GM23338 (cell line): ENCODE results near the gene GAPVD1. TPM values are rescaled to one million over a fixed set of nuclear protein-coding genes. Genes with fewer than 3 reads are reported as not detected.
"Not testable (repeated sequence)": the region's sequence is repeated elsewhere in the genome, so short reads cannot be mapped to it uniquely, and the experiment has no call there.

Experiments
- ATAC-seq: fragments of 200-7000 bp; cut with Tn5 transposase; 3 replicates; pipeline ENCODE4 v1.9.1; 2020
- DNase-seq: peaks from one replicate; pipeline ENCODE4 v3.0.0-alpha.2; 2015; ENCODE audit warnings: low spot score
- H2AFZ ChIP-seq: fragments of 200-600 bp; sonication (generic); 2 replicates; pipeline ENCODE4 v1.8.0; 2016; ENCODE audit warnings: antibody characterized with exemption, mild to moderate bottlenecking, moderate library complexity
- H3F3A ChIP-seq: fragments of 200-600 bp; sonication (generic); replicated peaks from 2 replicates; pipeline ENCODE4 v1.8.0; 2017; ENCODE audit warnings: antibody characterized with exemption, mixed run types, low read depth
- H3K27ac ChIP-seq: fragments of 200-600 bp; sonication (generic); 2 replicates; pipeline ENCODE4 v1.6.1; 2016; ENCODE audit warnings: low read depth
- H3K27me3 ChIP-seq: fragments of 200-600 bp; sonication (generic); 2 replicates; pipeline ENCODE4 v1.8.0; 2016; ENCODE audit warnings: mild to moderate bottlenecking, mixed run types, moderate library complexity; ENCODE audit not compliant: insufficient read depth
- H3K36me3 ChIP-seq: fragments of 200-600 bp; sonication (generic); 2 replicates; pipeline ENCODE4 v1.8.0; 2016; ENCODE audit warnings: mild to moderate bottlenecking; ENCODE audit not compliant: insufficient read depth
- H3K4me1 ChIP-seq: fragments of 200-600 bp; sonication (generic); 2 replicates; pipeline ENCODE4 v1.8.0; 2016; ENCODE audit warnings: mild to moderate bottlenecking, moderate library complexity; ENCODE audit not compliant: insufficient read depth
- H3K4me2 ChIP-seq: fragments of 200-600 bp; sonication (generic); 2 replicates; pipeline ENCODE4 v1.7.1; 2017; ENCODE audit warnings: mixed run types
- H3K4me3 ChIP-seq: fragments of 200-600 bp; sonication (generic); 2 replicates; pipeline ENCODE4 v1.6.1; 2016; ENCODE audit warnings: mixed run types
- H3K79me2 ChIP-seq: fragments of 200-600 bp; sonication (generic); replicated peaks from 2 replicates; pipeline ENCODE4 v1.8.0; 2017; ENCODE audit warnings: mild to moderate bottlenecking; ENCODE audit not compliant: insufficient read depth
- H3K9me2 ChIP-seq: fragments of 200-600 bp; sonication (generic); 2 replicates; pipeline ENCODE4 v1.8.0; 2017; ENCODE audit not compliant: insufficient read depth
- H4K20me1 ChIP-seq: fragments of 200-600 bp; sonication (generic); replicated peaks from 2 replicates; pipeline ENCODE4 v1.8.0; 2017; ENCODE audit warnings: mild to moderate bottlenecking; ENCODE audit not compliant: insufficient read depth
- H3K27ac Mint-ChIP-seq: 2 replicates; pipeline ENCODE4 v1.8.0; 2020; ENCODE audit warnings: inconsistent platforms, mild to moderate bottlenecking, moderate library complexity, mixed read lengths
- H3K27me3 Mint-ChIP-seq: 3 replicates; pipeline ENCODE4 v1.8.0; 2022; ENCODE audit warnings: low read depth, mild to moderate bottlenecking, moderate library complexity, mixed read lengths, inconsistent platforms; ENCODE audit not compliant: insufficient read depth, poor library complexity
- H3K36me3 Mint-ChIP-seq: 3 replicates; pipeline ENCODE4 v1.8.0; 2021; ENCODE audit warnings: low read depth, mild to moderate bottlenecking, inconsistent platforms, moderate library complexity, mixed read lengths
- H3K4me1 Mint-ChIP-seq: 3 replicates; pipeline ENCODE4 v1.8.0; 2020; ENCODE audit warnings: mild to moderate bottlenecking, inconsistent platforms, mixed read lengths
- H3K4me3 Mint-ChIP-seq: 3 replicates; pipeline ENCODE4 v1.8.0; 2021; ENCODE audit warnings: moderate library complexity, mild to moderate bottlenecking, inconsistent platforms, mixed read lengths
- H3K9me3 Mint-ChIP-seq: 3 replicates; pipeline ENCODE4 v1.8.0; 2020; ENCODE audit warnings: moderate library complexity, mild to moderate bottlenecking, inconsistent platforms, mixed read lengths
- CREB1 ChIP-seq: fragments of 250-450 bp; sonication (Bioruptor Pico); IDR thresholded peaks from 2 replicates; pipeline ENCODE4 v1.5.0; 2020; ENCODE audit warnings: low read depth, mild to moderate bottlenecking, moderate library complexity
- JUNB ChIP-seq: IDR thresholded peaks from one replicate; pipeline ENCODE4 v1.6.1; 2016; ENCODE audit warnings: antibody characterized with exemption; ENCODE audit not compliant: unreplicated experiment
- NANOG ChIP-seq: IDR thresholded peaks from 2 replicates; pipeline ENCODE4 v1.6.1; 2016; ENCODE audit warnings: antibody characterized with exemption, borderline replicate concordance
- STAT1 ChIP-seq: IDR thresholded peaks from one replicate; pipeline ENCODE4 v1.6.1; 2016; ENCODE audit warnings: antibody characterized with exemption; ENCODE audit not compliant: unreplicated experiment
- ZNF114 ChIP-seq: fragments of 250-450 bp; sonication (Bioruptor Pico); IDR thresholded peaks from 2 replicates; pipeline ENCODE4 v1.5.0; 2020; ENCODE audit warnings: mild to moderate bottlenecking, moderate library complexity
- ZNF331 ChIP-seq: fragments of 250-450 bp; sonication (Bioruptor Pico); IDR thresholded peaks from 2 replicates; pipeline ENCODE4 v1.5.0; 2020; ENCODE audit warnings: low read depth, mild to moderate bottlenecking, moderate library complexity
- polyA plus RNA-seq: library from polyadenylated mRNA; unstranded; fragments of >200 nt; fragmentation: Nextera tagmentation; extraction: Ambion mirVana; gene quantifications from 2 replicates; pipeline ENCODE4 v1.2.1, GENCODE V29; 2016
- total RNA-seq: library from RNA; depleted of rRNA; stranded (reverse); fragments of >200 nt; shearing (Covaris generic); gene quantifications from 2 replicates; pipeline ENCODE4 v1.2.3, GENCODE V29; 2014
- TF ChIP-seq, protein P1 (sequence below): IDR thresholded peaks from 2 replicates; pipeline ENCODE4 v1.6.1; 2016; ENCODE audit warnings: antibody characterized with exemption

Gene GAPVD1
- total and polyA plus RNA-seq, 2 experiments from 2014 or later: 19.2 to 34.6 TPM

DNA sequence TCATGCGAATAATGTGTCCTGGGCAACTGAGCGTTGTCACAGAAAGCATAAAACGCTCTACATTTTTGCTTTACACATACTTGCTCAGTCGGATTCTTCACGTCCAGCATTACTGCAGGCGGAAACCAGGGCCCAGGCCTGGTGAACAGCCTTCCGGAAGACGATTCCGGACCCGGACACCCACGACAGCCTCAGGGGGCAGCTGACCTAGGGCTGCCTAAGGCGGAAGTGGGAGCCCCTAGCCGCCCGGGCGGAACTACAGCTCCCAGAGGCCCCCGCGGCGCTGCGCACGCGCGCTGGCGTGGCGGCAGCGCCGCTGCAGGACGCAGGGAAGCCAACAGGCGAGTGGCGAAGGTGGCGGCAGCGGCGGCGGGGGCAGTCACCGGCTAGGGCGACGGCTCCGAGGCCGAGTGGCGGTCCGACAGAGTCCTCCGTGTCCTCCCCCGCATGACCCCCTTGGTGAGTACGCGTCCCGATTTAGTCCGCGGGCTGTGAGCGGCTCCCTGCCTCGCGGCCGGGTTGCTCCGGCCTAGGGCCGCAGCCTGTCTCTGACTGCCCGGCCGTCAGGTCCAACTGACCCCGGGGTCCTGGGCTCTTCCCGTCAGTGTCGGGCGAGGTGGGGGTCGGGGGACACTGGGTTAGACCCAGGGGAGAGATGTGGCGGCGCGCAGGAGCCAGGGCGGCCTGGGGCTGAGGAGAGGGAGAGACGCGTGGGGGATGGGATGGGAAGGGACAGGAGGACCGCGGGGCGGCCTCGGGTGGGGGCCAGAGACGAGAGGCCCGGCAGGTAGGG lies at the start of gene GAPVD1 (continued):
- TF ChIP-seq JUNB (no peak), ZNF331 (CRISPR knock-in tag) (no peak)

DNA sequence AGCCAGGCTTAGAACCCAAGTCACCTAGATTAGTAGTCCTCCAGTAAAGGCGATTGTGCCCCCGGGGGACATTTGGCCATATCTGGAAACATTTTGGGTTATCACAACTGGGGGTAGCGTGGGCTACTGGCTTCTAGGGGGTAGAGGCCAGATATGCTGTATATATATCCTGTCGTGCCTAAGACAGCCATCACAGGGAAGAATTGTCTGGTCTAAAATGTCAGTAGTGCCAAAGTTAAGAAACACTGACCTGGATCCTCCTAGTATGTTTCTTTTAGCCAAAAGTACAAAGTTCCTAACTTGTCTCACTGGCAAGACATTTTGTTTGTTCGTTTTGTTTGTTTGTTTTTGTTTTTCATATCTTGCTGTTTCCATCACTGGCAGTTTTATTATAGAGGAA lies 47.4 kb upstream of the GAPVD1 start:
- no peaks in the 10 kb centered on the region; the same call in 1 of the 2 replicates for H4K20me1 ChIP-seq
- Mint-ChIP-seq H3K36me3 (peaks cover 46% of the 10 kb centered on the region), H3K27me3 (peaks cover 3% of the 10 kb centered on the region), H3K4me1 (no peaks in the 10 kb centered on the region), H3K27ac (no peak overlapping the region), H3K9me3 (no peaks in the 10 kb centered on the region), H3K4me3 (no peak overlapping the region)
- DNase-seq: no peak
- H3K27ac ChIP-seq: no peak overlapping the region
- H3K36me3 ChIP-seq: peaks cover 9% of the 10 kb centered on the region; the same call in 1 of the 2 replicates
- no peaks in the 10 kb centered on the region for H3K9me2 ChIP-seq
- no peak overlapping the region for H2AFZ ChIP-seq
- no peaks in the 10 kb centered on the region for H3K4me1 ChIP-seq
- no peaks in the 10 kb centered on the region for H3K27me3 ChIP-seq
- TF ChIP-seq, protein P1, sequence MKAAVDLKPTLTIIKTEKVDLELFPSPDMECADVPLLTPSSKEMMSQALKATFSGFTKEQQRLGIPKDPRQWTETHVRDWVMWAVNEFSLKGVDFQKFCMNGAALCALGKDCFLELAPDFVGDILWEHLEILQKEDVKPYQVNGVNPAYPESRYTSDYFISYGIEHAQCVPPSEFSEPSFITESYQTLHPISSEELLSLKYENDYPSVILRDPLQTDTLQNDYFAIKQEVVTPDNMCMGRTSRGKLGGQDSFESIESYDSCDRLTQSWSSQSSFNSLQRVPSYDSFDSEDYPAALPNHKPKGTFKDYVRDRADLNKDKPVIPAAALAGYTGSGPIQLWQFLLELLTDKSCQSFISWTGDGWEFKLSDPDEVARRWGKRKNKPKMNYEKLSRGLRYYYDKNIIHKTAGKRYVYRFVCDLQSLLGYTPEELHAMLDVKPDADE: no peak
- TF ChIP-seq ZNF331 (CRISPR knock-in tag) (no peak), ZNF114 (CRISPR knock-in tag) (no peak), CREB1 (no peak)
- no peaks in the 10 kb centered on the region for H3K79me2 ChIP-seq
- peaks cover 6% of the 10 kb centered on the region; the same call in 1 of the 2 replicates for H3F3A ChIP-seq
- ATAC-seq: no peak
- no peak overlapping the region for H3K4me3 ChIP-seq
- H3K4me2 ChIP-seq: no peak overlapping the region

DNA sequence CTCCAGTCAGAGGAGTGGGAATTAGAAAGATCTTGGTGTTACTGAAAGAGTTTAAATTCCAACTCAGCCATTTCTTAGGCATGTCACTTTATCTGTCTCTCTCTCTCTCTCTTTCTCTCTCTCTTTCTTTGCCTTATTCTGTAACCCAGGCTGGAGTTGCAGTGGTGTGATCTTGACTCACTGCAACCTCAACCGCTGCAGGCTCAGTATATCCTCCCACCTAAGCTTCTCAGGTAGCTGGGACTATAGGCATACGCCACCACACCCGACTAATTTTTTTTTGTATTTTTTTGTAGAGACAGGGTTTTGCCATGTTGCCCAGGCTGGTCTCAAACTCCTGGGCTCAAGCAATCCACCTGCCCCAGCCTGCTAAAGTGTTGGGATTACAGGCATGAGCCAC lies 43.0 kb upstream of the GAPVD1 start:
- TF ChIP-seq ZNF114 (CRISPR knock-in tag): no peak
- no peak for TF ChIP-seq NANOG
- no peak for TF ChIP-seq STAT1
- 0 out of 2 replicates have a peak, but pooled peaks cover 9% of the 10 kb centered on the region for H3K36me3 ChIP-seq
- no peak overlapping the region for H3K27ac Mint-ChIP-seq

DNA sequence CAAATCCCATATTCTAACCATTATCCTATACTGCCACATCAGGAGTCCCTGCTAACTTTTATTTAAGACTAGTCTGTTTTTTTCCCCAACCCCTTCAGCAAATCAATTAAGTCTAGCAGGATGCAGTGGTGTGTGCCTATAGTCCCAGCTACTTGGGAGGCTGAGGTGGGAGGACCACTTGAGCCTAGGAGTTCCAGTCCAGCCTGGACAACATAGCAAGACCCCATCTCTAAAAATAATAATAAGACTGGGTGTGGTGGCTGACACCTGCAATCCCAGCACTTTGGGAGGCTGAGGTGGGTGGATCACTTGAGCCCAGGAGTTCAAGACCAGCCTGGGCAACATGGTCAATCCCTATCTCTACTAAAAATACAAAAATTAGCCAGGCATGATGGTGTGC lies 36.8 kb upstream of the GAPVD1 start:
- H3K4me3 ChIP-seq, H4K20me1 ChIP-seq, H3F3A ChIP-seq, ATAC-seq, H3K27me3 ChIP-seq, H3K4me2 ChIP-seq, H3K36me3 ChIP-seq, H3K9me3 Mint-ChIP-seq, H3K4me3 Mint-ChIP-seq, H2AFZ ChIP-seq, H3K27ac Mint-ChIP-seq, H3K4me1 ChIP-seq, H3K27me3 Mint-ChIP-seq, H3K4me1 Mint-ChIP-seq, H3K27ac ChIP-seq, H3K9me2 ChIP-seq, H3K79me2 ChIP-seq, DNase-seq: not testable (repeated sequence)
- H3K36me3 Mint-ChIP-seq: peaks cover 22% of the 10 kb centered on the region

More for the DNA sequence above, 43.0 kb upstream of the GAPVD1 start:
- H3K4me2 ChIP-seq: no peak overlapping the region
- H3K9me2 ChIP-seq: no peaks in the 10 kb centered on the region
- H3K27ac ChIP-seq: no peak overlapping the region
- peaks cover 7% of the 10 kb centered on the region for H3K27me3 Mint-ChIP-seq
- no peaks in the 10 kb centered on the region; the same call in 1 of the 2 replicates for H4K20me1 ChIP-seq
- no peaks in the 10 kb centered on the region for H3K9me3 Mint-ChIP-seq
- no peaks in the 10 kb centered on the region for H3K79me2 ChIP-seq
- ATAC-seq (no peak), DNase-seq (no peak)
- H3K36me3 Mint-ChIP-seq: peaks cover 40% of the 10 kb centered on the region; the same call in 2 of the 3 replicates
- H3K4me1 ChIP-seq: no peaks in the 10 kb centered on the region
- H3K27me3 ChIP-seq: no peaks in the 10 kb centered on the region
- H3K4me3 Mint-ChIP-seq: no peak overlapping the region
- peaks cover 3% of the 10 kb centered on the region; the same call in 1 of the 2 replicates for H3F3A ChIP-seq
- H3K4me3 ChIP-seq: no peak overlapping the region
- H3K4me1 Mint-ChIP-seq: no peaks in the 10 kb centered on the region
- no peak overlapping the region for H2AFZ ChIP-seq
